PC-3 (cell line): ENCODE results near the gene USP32. TPM values are rescaled to one million over a fixed set of nuclear protein-coding genes. Genes with fewer than 3 reads are reported as not detected.
"Not testable (repeated sequence)": the region's sequence is repeated elsewhere in the genome, so short reads cannot be mapped to it uniquely, and the experiment has no call there.

Experiments used
- ATAC-seq: fragments of 200-7000 bp; cut with Tn5 transposase; 2 replicates; pipeline ENCODE4 v1.9.1; 2020; ENCODE audit warnings: mild to moderate bottlenecking, moderate library complexity
- BruUV-seq: library from RNA; stranded (reverse); fragments of 400-500 nt; replicated peaks from 2 replicates; lab custom pipeline; 2021; lab: Mats Ljungman, UMichigan
- CTCF ChIA-PET: fragments of 300-600 bp; sonication (Branson Sonifier 250); formaldehyde crosslinking; loops from one replicate; lab custom pipeline; 2022; ENCODE audit warnings: antibody characterized with exemption; lab: Charles Lee
- POLR2A ChIA-PET: fragments of 300-600 bp; sonication (Branson Sonifier 250); formaldehyde crosslinking; loops from one replicate; lab custom pipeline; 2022; ENCODE audit warnings: antibody characterized with exemption; ENCODE audit not compliant: unreplicated experiment; lab: Charles Lee
- DNase-seq: peaks from one replicate; pipeline ENCODE4 v3.0.0-alpha.2; 2015
- H2AFZ ChIP-seq: fragments of 300-600 bp; sonication (generic); 2 replicates; pipeline ENCODE4 v1.6.0; 2016; ENCODE audit warnings: antibody characterized with exemption, low read length
- H3F3A ChIP-seq: fragments of 300-600 bp; sonication (generic); one replicate; pipeline ENCODE4 v1.6.0; 2017; ENCODE audit warnings: antibody characterized with exemption, low read length, control low read depth, mild to moderate bottlenecking; ENCODE audit not compliant: unreplicated experiment
- H3K27ac ChIP-seq: fragments of 300-600 bp; sonication (generic); 2 replicates; pipeline ENCODE4 v1.5.1; 2016; ENCODE audit warnings: mild to moderate bottlenecking, low read length
- H3K27me3 ChIP-seq: fragments of 300-600 bp; sonication (generic); 2 replicates; pipeline ENCODE4 v1.6.1; 2016; ENCODE audit warnings: low read length, mixed read lengths
- H3K36me3 ChIP-seq: fragments of 300-600 bp; sonication (generic); 2 replicates; pipeline ENCODE4 v1.6.1; 2016; ENCODE audit warnings: low read depth, mixed run types, low read length, mixed read lengths
- H3K4me1 ChIP-seq: fragments of 300-600 bp; sonication (generic); 2 replicates; pipeline ENCODE4 v1.5.1; 2016; ENCODE audit warnings: low read length; ENCODE audit not compliant: insufficient read depth
- H3K4me2 ChIP-seq: fragments of 300-600 bp; sonication (generic); 2 replicates; pipeline ENCODE4 v1.6.0; 2016; ENCODE audit warnings: low read length
- H3K4me3 ChIP-seq: fragments of 300-600 bp; sonication (generic); 2 replicates; pipeline ENCODE4 v1.5.1; 2016; ENCODE audit warnings: mild to moderate bottlenecking, low read length, mixed read lengths
- H3K79me2 ChIP-seq: fragments of 300-600 bp; sonication (generic); 2 replicates; pipeline ENCODE4 v1.6.1; 2017; ENCODE audit warnings: low read length, mixed read lengths
- H3K9ac ChIP-seq: fragments of 300-600 bp; sonication (generic); 2 replicates; pipeline ENCODE4 v1.6.0; 2016; ENCODE audit warnings: mild to moderate bottlenecking, low read length
- H3K9me2 ChIP-seq: fragments of 300-600 bp; sonication (generic); replicated peaks from 2 replicates; pipeline ENCODE4 v1.6.1; 2016; ENCODE audit warnings: mixed run types, low read length, mixed read lengths
- H3K9me3 ChIP-seq: fragments of 300-600 bp; sonication (generic); 2 replicates; pipeline ENCODE4 v1.6.1; 2016; ENCODE audit warnings: low read length, mixed read lengths
- H4K20me1 ChIP-seq: fragments of 300-600 bp; sonication (generic); 2 replicates; pipeline ENCODE4 v1.6.1; 2016; ENCODE audit warnings: low read length, mixed read lengths
- CTCF ChIP-seq: fragments of 300-600 bp; sonication (generic); conservative IDR thresholded peaks from 2 replicates; pipeline ENCODE4 v1.5.1; 2017; ENCODE audit warnings: antibody characterized with exemption, low read depth, mild to moderate bottlenecking, low read length
- EZH2 ChIP-seq: fragments of 300-600 bp; sonication (generic); IDR thresholded peaks from one replicate; pipeline ENCODE4 v1.6.1; 2017; ENCODE audit warnings: antibody characterized with exemption, mild to moderate bottlenecking, low read length; ENCODE audit not compliant: unreplicated experiment
- EZH2phosphoT487 ChIP-seq: fragments of 300-600 bp; sonication (generic); IDR thresholded peaks from 2 replicates; pipeline ENCODE4 v1.6.1; 2018; ENCODE audit warnings: mild to moderate bottlenecking, antibody characterized with exemption, low read length, borderline replicate concordance
- intact Hi-C: fragments of 100-400 bp; cut with micrococcal nuclease; formaldehyde crosslinking; loops from 2 replicates; pipeline ENCODE4 v1.9.0; 2023
- total RNA-seq: library from RNA; depleted of rRNA; stranded (reverse); fragments of >200 nt; gene quantifications from 2 replicates; pipeline ENCODE4 v1.2.3, GENCODE V29; 2014

Gene USP32
- total RNA-seq, 1 experiment from 2014 or later: 34.1 TPM

GRCh38 chr17:60230358-60230757 lies 161.6 kb downstream of the USP32 start:
- no peak overlapping the region for H2AFZ ChIP-seq
- H3K4me2 ChIP-seq: no peak overlapping the region
- H3K79me2 ChIP-seq: no peaks in the 10 kb centered on the region
- BruUV-seq: no TSS peak
- no peak overlapping the region for H3K27ac ChIP-seq
- intact Hi-C loops: loop anchor here (10.0 kb wide), 1 partner anchor 86 kb away; the partner anchor contains the start of gene CA4
- no peaks in the 10 kb centered on the region for H3K9me3 ChIP-seq
- no peak for ATAC-seq
- H4K20me1 ChIP-seq: no peaks in the 10 kb centered on the region
- no peak for DNase-seq
- H3K36me3 ChIP-seq: peaks cover 2% of the 10 kb centered on the region; the same call in 1 of the 2 replicates
- H3K9me2 ChIP-seq: no peaks in the 10 kb centered on the region
- no peaks in the 10 kb centered on the region for H3K27me3 ChIP-seq
- POLR2A ChIA-PET: no interaction called here
- CTCF ChIA-PET: interaction anchor here (0.5 kb wide), 1 partner anchor 208 kb away, joined by 5 read pairs; no protein-coding TSS in a partner anchor
- no peaks in the 10 kb centered on the region for H3K4me1 ChIP-seq
- no peak overlapping the region for H3K9ac ChIP-seq
- H3K4me3 ChIP-seq: no peak overlapping the region
- TF ChIP-seq EZH2 (no peak), EZH2phosphoT487 (no peak), CTCF (no peak)
- H3F3A ChIP-seq: no peaks in the 10 kb centered on the region

GRCh38 chr17:60229188-60229802 lies 162.6 kb downstream of the USP32 start:
- no peak overlapping the region for H3K9ac ChIP-seq
- no peaks in the 10 kb centered on the region for H3K9me2 ChIP-seq
- ATAC-seq: peak; percentile 31
- TF ChIP-seq CTCF (peak; percentile 74), EZH2phosphoT487 (no peak)
- CTCF ChIA-PET: no interaction called here
- DNase-seq: peak; percentile 65
- BruUV-seq: no TSS peak
- peaks cover 5% of the 10 kb centered on the region; the same call in 1 of the 2 replicates for H3K36me3 ChIP-seq
- no peak overlapping the region for H3K27ac ChIP-seq
- H4K20me1 ChIP-seq: no peaks in the 10 kb centered on the region
- no peak overlapping the region for H2AFZ ChIP-seq
- H3K79me2 ChIP-seq: no peaks in the 10 kb centered on the region
- H3K4me3 ChIP-seq: no peak overlapping the region
- H3K4me2 ChIP-seq: no peak overlapping the region
- POLR2A ChIA-PET: interaction anchor here (0.7 kb wide), 1 partner anchor 371 kb away, joined by 5 read pairs; no protein-coding TSS in a partner anchor
- H3K9me3 ChIP-seq: no peaks in the 10 kb centered on the region
- H3K4me1 ChIP-seq: no peaks in the 10 kb centered on the region
- intact Hi-C loops: no loop called here
- H3K27me3 ChIP-seq: no peaks in the 10 kb centered on the region
- no peaks in the 10 kb centered on the region for H3F3A ChIP-seq

DNA sequence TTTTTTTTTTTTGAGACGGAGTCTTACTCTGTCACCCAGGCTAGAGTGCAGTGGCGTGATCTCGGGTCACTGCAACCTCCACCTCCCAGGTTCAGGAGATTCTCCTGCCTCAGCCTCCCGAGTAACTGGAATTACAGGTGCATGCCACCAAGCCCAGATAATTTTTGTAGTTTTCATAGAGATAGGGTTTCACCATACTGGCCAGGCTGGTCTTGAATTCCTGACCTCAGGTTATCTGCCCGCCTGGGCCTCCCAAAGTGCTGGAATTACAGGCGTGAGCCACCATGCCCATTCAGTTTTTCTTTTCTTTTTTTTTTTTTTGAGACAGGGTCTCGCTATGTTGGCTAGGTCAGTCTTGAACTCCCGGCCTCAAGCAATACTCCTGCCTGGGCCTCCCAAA lies 164.7 kb downstream of the USP32 start:
- H3F3A ChIP-seq, H3K4me2 ChIP-seq, H3K9me3 ChIP-seq, POLR2A ChIA-PET, H3K4me3 ChIP-seq, H3K27ac ChIP-seq, BruUV-seq, H2AFZ ChIP-seq, DNase-seq, intact Hi-C loops, H3K9ac ChIP-seq, H3K36me3 ChIP-seq, H4K20me1 ChIP-seq, H3K9me2 ChIP-seq, H3K79me2 ChIP-seq, CTCF ChIA-PET, ATAC-seq, H3K27me3 ChIP-seq, H3K4me1 ChIP-seq: not testable (repeated sequence)
